HG03521 (cell line): ENCODE measurements around the gene PRR35.
"Not testable (repeated sequence)": the region's sequence is repeated elsewhere in the genome, so short reads cannot be mapped to it uniquely, and the experiment has no call there.

Experiments used
- ATAC-seq: cut with Tn5 transposase; IDR thresholded peaks from one replicate; pipeline ENCODE4 v1.9.1; 2021; ENCODE audit warnings: mild to moderate bottlenecking, moderate library complexity; ENCODE audit not compliant: unreplicated experiment

The PRR35 gene

DNA sequence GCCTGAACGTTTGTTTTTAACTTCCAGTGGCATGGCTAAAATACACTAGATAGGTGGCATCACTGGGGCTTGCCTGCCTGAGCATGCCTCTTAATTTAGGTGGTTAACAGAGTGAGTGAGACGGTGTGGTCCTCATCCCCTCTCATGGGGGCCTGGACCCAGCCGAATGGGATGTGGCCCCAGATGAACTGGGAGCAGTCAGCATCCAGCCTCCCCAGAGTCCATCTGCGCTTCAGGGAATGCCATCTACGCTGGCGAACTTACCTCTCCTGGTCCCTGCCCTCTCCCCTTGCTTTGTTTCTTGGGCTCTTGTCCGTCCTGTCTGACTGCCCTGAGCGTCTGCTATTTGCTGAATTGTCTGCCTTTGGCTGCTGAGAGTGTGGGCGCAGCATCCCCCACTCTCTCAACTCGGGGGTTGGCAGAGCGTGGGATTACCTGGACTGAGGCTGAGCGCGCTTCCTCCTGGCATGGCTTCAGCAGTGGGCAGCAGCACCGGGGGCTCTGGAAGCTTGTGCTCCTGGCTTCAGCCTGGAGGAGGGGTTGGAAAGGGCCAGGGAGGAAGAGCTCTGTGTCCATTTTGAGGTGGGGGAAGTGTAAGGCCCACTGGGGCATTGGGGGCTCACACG, 31.8 kb downstream of the PRR35 start:
- no peak for ATAC-seq

DNA sequence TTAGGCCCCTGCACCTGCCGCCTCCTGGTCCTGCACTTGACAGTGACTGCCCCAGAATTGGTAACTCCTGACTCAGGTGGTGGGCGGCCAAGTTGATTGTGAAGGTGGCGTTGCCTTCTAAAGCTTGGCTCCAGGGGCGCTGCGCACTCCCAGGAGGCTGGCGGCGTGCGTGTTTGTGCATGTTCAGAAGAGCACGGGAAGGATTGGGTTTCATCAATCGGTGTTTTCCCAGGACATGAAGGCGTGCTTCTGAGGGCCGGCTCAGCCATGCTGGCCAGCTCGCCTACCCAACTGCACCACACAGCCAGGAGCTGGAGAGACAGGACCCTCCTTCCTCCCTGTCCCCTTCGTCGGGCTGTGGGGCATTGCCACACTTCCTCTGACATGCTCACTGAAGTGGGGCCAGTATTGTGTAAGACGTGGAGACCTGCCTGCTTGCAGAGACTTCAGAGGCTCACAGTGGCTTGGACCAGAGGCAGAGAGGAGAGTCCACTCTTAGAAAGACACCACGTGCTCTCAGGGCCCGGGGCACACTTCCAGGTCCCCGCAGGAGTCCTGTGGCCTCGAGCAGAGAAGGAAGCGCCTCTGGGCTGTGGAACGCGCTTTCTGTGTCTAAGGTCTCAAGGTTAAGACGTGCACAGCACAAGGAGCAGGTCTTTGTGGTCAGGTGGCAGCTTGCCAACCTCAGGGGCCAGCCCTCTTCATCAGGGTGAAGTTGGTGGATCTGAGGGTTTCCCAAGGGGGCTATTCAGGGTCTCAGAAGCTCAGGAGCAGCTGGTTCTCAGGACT, 32.5 kb downstream of the PRR35 start:
- ATAC-seq = no peak

DNA sequence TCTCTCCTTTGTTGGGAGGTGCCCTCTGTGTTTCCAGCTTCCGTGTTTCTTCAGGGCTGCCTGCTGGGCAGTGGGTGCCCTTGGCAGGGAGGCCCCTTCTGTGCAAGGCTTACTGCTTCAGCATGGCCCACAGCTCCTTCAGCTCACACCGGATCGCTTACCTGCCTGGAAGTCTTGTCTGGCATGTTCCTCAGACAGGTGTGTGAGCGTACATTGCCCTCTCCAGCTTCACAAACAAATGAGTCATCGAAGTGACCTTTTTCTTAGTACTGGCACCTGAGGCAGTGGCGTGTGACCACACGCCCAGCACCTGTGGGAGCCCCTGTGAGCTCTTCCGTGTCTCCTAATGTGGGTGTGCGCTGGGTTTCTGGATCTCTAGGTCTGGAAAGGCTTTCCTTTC, 33.2 kb downstream of the PRR35 start:
- ATAC-seq = no peak

DNA sequence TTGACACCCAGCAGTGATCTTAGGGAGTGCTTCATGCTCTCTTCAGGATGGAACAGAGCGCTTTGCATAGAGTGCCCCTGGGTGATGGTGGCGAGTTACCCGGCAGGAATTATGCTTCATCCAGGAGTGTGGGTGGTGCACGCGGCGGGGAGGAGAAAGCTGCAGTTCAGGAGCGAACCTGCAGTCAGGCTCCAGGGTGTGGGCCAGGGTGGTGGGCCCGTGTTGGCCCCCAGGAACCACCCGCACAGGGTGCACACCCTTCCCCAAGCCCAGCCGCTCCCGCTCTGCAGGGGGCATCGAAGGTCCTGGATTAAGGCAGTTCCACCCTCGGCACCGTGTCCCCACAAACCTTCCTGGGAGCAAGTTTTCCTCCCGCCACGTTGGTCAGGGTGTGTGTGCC, 33.6 kb downstream of the PRR35 start:
- ATAC-seq = no peak

DNA sequence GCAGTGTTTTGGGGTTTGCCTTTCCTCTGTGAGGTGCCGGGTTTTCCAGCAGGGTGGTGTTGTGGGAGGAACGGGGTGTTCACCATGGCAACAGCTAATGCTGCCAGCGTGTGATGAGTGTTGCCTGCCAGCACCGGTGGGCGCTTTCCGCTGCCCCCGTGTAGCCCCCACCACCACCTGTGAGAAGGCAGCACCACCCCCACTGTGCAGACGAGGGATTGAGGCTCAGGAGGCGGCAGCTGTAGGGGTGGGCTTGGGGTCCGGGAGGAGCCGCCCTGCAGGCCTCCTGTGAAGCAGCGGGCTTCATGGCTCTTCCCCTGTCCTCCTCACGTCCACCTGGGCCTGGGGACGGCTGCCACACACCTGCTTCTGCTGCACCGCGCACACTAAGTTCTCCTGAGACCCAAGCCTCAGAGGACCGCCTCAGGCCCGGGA, 34.9 kb downstream of the PRR35 start:
- no peak for ATAC-seq

DNA sequence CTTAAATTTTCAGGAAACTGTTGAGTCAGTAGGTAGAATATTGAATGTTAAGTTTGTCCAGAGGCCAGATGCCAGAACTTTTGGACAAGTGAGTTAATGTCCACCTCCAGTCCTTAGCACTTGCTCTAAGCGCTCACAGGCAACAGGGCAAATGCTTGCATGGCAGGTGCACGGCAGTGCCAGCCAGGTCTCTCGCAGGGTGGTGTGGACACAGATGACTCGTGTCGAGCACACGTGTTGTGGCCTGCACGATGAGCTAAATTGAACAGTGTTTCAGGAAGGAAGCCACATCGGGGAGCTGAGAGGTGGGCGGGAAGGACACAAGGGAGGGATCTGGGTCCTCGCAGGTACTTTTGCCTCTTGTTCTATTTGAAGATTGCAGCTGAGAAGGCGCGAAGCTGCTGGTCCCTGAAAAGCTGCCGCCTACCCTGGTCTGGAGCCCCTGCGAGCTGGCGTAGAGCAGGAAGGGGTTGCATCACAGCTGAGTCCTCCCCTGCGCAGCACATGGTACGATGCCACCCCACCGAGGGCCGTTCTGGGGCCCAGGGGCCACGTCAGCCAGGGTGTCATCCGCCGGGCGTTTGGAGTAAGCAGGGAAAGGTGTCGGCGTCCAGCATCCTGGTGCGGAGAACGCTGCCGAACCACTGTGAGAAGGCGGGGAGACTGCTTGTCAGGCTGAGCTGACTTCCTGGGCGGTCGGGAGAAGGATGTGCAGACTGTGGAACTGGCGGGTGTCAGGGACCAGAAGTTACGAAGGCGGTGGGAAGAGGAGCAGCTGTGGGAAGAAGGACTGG, 35.9 kb downstream of the PRR35 start:
- no peak for ATAC-seq

DNA sequence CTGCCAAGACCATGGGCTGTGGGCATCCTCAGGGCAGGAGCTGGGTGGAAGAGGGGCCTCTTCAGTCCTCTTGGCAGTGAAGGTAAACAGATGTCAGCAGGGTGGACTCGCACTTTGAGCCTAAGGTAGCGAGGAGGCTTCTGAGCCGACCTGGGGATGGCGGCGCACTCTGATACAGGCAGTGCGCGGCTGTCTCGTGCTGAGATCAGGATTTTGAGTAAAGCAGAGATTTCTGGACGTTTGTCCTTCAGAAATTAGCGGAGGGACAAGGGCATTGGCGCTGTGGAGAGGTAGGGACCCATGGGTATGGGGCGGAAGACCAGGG, 36.5 kb downstream of the PRR35 start:
- no peak for ATAC-seq

DNA sequence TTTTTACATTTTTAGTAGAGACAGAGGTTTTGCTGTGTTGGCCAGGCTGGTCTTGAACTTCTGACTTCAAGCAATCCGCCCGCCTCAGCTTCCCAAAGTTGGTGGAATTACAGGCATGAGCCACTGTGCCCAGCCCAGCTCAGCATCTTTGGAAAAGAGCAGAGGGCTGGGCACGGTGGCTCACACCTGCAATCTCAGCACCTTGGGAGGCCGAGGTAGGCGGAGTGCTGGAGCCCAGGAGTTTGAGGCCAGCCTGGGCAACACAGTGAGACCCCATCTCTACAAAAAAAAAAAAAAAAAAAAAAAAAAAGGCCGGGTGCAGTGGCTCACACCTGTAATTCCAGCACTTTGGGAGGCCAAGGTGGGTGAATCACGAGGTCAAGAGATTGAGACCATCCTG, 37.5 kb downstream of the PRR35 start:
- ATAC-seq = not testable (repeated sequence)

DNA sequence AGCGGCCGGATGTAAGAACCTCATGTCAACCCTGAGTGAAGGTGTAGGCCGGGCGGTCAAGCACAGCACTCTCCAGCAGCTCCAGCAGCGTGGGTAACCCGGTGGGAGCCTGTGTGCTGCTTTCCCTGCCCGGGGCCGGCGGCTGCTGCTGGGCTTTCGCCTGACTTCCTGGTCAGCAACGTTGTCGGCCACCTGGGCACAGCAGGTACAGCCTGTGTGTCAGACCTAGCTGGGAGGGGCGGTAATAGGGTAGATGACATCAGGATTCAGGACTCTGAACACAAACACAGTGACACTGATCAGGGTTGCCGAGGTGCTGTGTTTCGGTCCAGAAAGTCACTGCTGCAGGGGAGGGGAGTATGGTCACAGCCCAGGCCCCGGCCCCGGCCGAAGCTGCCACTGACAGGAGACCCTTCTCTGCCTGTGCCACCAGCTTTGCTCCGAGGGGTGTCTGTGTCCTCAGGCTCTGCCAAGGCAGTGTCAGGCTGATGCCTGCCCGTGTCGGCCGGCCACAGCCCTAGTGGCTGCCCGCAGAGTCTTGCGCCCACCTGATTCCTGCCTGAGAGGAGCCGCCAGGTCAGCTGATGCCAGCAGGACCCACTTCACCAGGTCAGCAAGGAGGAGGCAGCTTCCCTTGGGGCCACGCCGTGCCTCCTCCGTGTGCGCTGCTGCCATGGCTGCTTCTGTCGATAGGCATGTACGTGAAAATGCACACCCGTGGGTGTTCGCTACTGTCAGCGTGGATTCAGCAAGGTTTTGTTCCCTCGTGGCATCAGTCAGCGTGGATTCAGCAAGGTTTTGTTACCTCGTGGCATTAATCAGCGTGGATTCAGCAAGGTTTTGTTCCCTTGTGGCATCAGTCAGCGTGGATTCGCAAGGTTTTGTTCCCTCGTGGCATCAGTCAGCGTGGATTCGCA, 38.9 kb downstream of the PRR35 start:
- no peak for ATAC-seq

DNA sequence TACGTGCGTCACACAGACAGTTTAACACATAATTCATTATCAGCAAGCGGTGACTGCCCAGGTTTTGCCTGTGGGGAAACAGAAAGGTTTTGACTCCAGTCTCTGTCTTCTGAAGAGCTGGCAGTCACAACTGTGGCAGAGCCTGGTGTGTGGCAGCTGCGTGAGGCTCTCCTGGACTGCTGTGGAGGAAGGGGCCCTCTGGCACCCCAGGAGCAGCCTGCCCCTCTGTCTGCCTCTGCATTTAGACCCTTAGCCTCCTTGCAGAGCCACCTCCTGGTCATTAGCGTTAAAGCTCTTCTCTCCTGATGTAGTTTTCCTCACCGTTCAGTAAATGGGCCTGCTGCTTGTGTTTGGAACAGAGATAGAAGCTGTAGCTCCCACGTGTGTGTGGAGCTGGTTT, 40.6 kb downstream of the PRR35 start:
- no peak for ATAC-seq

DNA sequence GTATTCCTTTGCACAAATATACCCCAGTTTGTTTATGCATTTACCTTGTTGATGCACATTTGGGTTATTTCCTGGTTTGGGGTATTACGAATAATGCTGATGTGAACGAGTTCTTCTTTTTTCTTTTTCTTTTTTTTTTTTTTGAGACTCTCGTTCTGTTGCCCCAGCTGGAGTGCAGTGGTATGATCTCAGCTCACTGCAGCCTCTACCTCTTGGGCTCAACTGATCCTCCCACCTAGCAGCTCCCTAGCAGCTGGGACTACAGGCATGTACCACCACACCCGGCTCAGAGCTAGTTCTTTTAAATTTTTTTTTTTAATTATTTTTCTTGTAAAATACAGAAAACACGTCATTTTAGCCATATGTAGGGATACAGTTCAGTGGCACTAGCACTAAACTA, 43.7 kb downstream of the PRR35 start:
- ATAC-seq = no peak

DNA sequence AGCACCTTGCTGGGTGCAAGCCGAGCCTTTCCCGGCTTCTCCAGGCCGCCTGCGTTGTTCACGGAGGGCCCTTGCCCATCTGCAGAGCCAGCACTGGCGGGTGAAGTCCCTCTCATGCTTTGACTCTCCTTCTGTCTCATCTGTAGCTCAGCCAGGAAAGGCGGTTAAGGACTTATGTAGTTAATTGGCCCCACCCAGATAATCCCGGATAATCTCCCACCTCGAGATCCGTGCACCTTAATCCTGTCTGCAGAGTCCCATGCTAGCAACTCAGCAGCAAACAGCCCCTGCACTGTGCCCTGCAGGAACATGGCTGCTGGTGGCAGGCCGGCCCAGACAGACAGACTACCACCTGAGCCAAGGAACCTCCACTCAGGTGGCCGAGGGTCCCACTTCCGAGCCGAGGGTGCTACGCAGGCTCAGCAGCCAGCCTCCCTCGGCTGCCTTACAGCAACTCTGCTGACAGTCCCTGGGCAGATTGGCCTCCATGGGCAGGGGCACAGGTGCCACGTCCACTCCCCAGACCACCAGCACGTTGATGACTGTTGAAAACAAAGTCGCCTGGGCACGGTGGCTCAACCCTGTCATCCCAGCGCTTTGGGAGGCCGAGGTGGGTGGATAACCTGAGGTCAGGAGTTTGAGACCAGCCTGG, 46.6 kb downstream of the PRR35 start:
- ATAC-seq = no peak

DNA sequence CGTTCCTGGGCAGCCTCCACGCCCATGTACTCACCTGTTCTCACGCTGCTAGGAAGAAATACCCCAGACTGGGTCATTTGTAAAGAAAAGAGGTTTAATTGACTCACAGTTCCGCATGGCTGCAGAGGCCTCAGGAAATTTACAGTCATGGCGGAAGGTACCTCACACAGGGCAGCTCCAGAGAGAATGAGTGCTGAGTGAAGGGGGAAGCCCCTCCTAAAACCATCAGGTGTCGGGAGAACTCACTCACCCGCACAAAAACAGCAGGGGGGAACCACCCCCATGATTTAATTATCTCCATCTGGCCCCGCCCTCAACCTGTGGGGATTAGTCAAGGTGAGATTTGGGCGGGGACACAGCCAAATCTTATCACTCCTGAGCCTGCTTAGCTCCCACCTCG, 47.8 kb downstream of the PRR35 start:
- ATAC-seq = no peak

DNA sequence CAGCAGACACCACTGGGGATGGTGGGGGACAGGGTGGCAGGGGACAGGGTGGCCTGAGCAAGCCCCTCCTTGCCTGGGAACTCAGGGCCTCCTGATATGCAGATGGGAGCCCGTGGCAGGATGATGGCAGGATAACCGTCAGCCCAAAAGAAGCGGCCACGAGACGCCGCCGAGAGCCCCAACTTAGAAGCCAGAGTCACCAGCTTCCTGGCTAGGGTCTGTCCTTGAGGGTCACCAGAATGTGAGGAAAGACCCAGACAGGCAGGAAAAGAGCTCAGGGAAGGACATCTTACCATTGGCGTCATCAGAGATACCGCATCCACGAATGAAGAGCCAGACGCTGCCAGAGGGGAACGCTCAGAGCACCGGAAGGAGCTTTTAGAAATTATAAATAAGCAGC, 49.1 kb downstream of the PRR35 start:
- no peak for ATAC-seq

DNA sequence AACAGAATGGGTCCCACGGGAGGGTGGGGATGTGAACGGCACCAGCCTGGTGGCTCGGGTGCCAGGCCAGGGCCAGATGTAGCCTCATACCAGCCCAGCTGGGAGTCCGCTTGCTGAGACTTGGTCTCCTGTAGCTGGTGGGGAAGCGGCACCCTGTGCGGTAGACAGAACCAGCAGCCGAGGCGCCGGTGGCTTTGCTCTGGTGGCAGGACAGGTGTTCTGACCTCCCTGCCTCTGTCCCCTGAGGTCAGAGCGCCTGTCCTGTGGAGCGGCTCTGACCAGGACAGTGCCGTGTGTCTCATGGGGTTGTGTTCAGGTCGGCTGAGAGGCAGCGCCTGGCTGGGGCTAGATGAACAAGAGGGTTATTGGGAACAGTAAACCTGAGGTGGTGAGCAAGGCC, 49.8 kb downstream of the PRR35 start:
- ATAC-seq = no peak

DNA sequence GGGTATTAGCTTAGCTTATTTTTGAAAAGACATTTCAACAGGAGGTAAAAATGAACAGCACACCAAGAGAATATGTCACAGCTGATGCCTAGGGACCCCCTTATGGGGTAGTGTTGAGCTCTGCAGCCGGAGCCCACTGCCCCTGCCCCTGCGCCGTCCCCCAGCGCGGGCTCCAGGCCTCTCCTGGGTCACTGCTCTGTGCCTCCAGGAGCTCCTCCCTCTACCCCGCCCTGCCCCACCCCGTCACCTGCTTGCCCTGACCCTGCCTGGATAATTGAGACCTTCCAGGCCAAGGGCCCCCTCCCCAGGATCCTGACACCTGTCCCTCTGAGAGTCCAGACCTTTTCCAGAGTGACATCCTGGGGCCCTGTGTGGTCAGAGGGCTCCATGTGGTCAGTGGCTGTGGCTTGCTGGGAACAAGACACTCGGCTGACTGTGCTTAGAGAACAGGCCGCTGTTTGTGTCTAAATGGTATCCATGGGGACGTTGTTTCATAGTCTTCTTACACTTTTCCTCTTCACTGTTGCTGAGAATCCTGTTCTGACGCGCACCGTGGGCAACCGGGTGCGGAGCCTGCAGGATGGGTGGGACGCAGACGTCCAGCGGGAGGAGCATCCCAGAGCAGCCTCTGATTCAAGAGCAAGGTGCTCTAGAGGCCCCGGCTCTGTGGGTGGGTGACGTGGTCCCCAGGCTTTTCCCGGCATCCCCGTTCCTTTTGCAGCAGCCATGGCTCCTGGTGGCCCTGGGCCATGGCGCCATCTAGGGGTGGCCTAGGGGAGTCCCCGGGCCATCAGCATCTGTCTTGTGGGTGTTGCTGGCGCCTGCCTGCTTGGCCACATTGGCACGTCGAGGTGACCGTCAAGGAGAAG, 50.6 kb downstream of the PRR35 start:
- ATAC-seq = no peak

DNA sequence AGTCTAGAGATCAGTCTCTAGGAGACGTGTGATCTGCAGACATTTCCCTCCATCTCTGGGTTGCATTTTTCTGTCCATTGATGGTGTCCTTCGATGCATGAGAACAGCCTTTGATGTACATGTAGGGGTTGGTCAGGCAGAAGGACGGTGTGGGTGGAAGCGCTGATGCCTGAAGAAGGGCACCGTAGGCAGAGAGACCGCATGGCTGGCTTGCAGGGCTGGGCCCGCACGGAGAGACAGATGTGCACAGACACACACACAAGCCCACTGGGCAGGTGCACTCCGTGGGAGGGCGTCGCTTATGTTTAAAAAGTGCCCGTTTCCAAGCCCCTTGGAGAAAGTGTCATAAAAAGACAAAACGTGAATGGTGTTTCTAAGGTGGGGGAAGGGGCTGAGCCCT, 54.9 kb downstream of the PRR35 start:
- ATAC-seq = no peak
